Measurements from ENCODE around the gene MTCL1.
A peak's percentile ranks its signal among the peaks of the same experiment; 100 is the strongest.

Gene MTCL1

DNA sequence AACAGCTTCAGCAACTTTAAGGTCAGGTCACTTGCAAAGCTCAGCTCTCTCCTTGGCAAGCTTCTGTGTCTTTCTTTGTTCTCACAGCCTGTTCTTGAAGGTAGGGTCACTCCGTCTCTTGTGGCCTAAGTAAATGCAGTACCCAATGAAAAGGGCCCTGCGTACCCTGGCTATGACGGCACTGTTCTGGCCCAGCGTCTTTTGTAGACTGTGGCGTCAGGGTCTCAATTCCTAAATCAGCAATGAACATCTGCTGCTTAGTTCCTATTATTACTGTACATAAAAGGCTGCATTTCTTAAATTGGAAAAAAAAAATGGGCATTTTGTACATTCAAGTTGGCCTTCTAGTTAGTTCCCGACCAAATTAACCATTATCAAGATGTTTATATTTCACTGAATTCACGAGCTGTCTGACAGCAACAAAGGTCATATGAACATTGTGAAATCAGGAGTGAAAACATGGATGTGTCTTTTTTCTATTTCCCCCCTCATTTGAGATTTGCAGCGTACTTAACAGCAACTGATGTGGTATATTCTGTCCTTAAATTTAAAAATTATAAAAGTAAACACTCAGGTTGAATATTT is 17.0 kb upstream of the MTCL1 start:
- no peak for DNase-seq (ENCODE audit: low spot score)

DNA sequence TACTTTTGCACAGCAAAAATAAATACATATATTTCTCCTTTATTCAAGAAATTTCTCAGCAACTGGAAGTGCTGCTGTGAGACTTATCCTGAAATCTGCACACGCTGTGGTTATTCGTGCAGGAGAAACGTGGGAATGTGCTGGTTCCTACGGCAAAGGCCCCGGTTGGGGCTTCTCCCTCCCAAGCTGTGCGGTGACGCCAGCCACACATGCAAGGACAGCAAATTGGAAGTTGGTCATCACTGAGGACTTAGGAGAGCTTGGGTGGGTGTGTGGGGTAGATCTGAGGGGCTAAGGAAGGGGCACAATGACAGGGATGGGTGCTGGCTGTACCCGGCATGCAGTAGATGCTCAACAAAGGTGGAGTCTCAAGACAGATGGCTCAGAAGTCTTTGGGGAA is 16.5 kb upstream of the MTCL1 start:
- DNase-seq (ENCODE audit: low spot score) = no peak

GRCh38 chr18:8689517-8689916 is 15.8 kb upstream of the MTCL1 start:
- no peak for DNase-seq (ENCODE audit: low spot score)

- DNase-seq (ENCODE audit: low spot score) = no peak
These were observed 10.5 kb upstream of the MTCL1 start for GRCh38 chr18:8694891-8695290.

DNA sequence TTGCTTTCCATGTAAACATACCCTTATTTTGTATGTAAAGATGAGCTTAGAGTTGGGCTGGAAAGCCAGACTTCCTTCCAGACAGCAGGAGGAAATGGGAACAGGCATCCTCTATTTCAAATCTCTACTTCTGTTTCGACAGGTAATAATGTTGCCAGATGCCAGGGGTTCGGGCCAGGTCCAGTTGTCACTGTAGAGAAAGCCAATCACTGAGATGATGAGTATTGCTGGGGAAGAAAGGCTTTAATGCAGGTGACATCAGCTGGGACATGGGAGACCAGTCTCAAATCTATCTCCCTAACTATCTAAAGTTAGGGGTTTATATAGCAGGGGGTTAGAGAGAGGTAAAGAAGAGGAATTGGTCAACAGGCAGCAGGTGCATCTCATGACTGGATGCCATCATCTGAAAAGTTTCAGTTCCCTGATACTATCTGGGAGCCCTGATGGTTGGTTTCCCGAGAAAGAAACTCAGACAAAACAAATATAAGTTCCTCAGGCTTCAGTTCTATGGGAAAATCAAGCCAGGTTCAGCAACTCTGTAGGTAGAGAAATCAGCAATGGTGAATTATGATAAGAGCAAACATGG is 9.3 kb upstream of the MTCL1 start:
- DNase-seq (ENCODE audit: low spot score) = peak; percentile 51

GRCh38 chr18:8696749-8697211 is 8.6 kb upstream of the MTCL1 start:
- DNase-seq (ENCODE audit: low spot score) = peak; percentile 76

DNA sequence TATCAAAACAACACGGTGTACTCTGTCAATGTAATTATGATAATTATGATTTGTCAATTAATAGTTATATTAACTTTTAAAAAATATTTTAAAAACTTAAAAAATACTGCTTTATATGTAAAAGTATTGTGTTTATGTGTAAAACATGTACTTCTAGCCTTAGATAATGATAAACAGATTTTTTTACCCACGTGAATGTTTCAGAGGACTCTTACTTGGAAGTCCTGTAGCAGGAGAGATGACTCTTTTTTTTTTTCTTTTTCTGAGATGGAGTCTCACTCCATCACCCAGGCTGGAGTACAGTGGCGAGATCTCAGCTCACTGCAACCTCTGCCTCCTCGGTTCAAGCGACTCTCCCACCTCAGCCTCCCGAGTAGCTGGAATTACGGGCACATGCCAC is 6.2 kb upstream of the MTCL1 start:
- no peak for DNase-seq (ENCODE audit: low spot score)

GRCh38 chr18:8699948-8700347 is 5.4 kb upstream of the MTCL1 start:
- DNase-seq (ENCODE audit: low spot score) = no peak

DNA sequence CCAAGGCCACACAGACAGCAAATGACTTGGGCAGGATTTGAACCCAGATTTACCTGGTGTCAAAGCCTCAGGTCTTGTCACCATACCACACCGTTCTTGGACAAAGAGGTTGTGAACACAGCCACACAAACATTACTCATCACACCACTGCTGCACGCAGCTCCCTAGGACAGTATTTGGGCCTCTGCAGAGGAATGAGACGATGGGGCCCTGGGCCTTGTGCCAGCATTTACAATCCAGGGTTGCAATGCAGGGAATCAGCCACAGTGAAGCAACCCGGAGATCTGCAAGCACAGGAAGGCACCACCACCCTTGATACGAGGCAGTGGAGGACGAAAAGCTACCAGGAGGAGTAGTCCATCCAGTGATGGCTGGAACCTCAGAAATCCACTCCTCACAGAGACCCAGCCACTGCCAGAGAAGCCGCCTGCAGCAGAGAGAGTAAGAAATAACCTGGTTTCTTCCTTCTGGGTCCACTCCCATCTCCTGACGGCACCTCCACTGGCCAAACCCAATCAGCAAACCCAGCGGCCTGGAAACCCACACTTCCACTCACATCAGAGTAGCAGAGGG is 3.7 kb upstream of the MTCL1 start:
- no peak for DNase-seq (ENCODE audit: low spot score)

- DNase-seq (ENCODE audit: low spot score) = no peak
These were observed 2.7 kb upstream of the MTCL1 start for GRCh38 chr18:8702668-8703067.

DNA sequence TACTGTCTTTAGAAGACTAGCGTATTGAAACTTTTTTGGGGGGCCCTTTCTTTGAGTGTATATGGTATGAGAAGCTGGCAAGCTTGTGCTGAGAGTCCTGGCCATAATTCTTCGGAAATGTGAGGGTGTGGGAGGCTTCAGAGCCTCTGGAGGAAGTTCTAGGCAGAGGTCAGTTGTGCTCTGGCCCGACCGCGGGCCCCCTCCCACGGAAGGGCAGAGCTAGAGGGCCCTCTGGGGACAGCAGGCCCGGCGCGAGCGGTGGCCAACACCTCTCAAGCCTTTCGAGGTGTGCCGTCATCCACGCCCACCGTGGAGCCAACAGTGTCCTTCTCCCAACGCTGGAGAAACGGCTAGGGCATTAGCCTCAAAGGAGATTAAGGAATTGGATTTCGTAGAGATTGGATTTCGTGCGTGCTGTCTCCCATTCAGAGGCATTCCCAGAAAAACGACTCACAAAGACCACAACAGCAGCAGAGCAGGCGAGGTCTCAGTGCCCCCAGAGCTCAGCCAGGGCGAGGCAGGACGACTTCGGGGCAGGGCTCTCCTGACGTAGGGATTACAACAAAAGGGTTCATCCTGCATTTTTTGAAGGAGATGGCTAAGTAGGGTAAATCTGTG is 2.2 kb upstream of the MTCL1 start:
- DNase-seq (ENCODE audit: low spot score) = no peak

DNA sequence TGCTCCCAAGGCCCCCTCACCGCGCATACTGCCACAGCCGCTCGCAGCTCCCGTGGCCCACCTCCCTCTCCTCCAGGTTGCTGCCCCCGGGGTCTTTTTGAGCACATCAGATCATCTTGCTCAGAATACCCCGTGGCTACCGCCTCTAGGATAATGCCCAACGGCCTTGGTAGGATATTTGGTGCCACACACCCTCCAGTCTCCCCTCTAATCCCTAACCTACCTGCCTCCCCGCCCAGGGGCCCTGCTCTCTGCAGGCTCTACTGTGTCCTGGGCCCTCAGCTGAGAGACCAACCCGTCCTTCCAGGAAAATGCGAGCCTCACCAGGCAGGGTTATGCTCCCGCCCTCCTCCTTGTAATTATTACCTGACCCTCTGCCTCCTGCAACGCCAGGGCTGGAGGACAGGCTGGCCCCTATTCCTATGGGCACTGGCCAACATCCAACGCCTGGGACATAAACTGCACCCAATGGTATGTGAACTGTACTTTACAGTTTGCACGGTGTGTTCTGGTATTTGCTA is 1.5 kb upstream of the MTCL1 start:
- DNase-seq (ENCODE audit: low spot score) = no peak

GRCh38 chr18:8704361-8705237 is 757 bp upstream of the MTCL1 start:
- peak; percentile 85 for DNase-seq (ENCODE audit: low spot score)

DNA sequence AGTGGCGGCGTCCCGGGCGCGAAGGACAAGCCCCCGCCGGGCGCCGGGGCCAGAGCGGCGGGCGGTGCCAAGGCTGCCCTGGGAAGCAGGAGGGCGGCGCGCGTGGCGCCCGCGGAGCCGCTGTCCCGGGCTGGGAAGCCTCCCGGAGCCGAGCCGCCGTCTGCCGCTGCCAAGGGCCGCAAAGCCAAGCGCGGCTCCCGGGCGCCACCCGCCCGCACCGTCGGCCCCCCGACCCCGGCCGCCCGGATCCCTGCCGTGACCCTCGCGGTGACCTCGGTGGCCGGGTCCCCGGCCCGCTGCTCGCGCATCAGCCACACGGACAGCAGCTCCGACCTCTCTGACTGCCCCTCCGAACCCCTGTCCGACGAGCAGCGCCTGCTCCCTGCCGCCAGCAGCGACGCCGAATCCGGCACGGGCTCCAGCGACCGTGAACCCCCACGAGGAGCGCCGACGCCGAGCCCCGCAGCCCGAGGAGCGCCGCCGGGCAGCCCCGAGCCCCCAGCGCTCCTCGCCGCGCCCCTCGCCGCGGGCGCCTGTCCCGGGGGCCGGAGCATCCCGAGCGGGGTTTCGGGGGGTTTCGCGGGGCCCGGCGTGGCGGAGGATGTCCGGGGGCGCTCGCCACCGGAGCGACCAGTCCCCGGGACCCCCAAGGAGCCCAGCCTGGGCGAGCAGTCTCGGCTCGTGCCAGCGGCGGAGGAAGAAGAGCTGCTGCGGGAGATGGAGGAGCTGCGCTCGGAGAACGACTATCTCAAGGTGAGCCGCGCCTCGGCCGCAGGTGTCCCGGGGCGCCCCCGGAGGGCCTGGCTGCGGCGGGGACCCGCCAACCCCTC is 820 bp downstream of the MTCL1 start:
- DNase-seq (ENCODE audit: low spot score) = no peak

DNA sequence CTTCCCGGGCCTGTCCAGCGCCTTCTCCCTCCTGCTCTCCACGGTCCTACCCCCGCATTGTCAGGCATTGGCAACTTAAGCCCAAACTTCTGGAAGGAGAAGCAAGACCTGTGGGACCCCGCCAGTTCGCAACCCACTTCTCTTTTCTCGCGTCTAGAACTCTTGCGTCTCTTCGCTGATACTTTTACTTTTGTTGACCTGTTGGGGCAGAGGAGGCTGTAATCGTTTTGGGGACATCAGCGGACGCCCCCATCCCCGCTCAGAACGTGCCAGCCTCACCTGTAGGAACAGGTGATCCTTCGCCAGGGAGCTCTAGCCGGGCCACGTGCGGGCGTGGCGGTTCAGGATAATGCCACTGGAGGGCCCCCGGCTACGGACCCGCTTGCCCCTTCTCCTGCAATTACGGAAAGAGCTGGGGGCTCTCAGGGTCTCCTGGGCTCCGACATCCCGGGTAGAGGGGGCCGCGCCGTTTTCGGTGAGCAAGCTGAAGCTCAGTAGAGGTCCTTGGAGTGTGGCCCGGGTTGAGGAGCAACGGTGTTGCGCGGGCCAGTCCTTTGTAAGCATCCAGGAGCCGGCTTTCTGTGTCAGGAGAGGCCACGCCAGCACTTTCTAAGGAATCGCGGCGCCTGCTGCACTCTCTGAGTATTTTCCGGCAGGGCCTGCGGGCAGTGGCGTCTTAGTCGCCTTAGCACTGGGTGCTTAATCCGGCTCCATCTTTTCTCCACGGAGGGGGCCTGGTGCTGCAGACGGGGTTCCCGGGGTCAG is 1.6 kb downstream of the MTCL1 start:
- no peak for DNase-seq (ENCODE audit: low spot score)

- peak; percentile 31 for DNase-seq (ENCODE audit: low spot score)
These were observed 2.4 kb downstream of the MTCL1 start for GRCh38 chr18:8707556-8708300.

- no peak for DNase-seq (ENCODE audit: low spot score)
These were observed 3.3 kb downstream of the MTCL1 start for GRCh38 chr18:8708670-8709069.

GRCh38 chr18:8709248-8710059 is 4.1 kb downstream of the MTCL1 start:
- DNase-seq (ENCODE audit: low spot score) = no peak

- DNase-seq (ENCODE audit: low spot score) = no peak
These were observed 6.4 kb downstream of the MTCL1 start for GRCh38 chr18:8711736-8712135.

All from NAMALWA (cell line).